ENCODE data around the gene ASRGL1.

ASRGL1 gene

DNA sequence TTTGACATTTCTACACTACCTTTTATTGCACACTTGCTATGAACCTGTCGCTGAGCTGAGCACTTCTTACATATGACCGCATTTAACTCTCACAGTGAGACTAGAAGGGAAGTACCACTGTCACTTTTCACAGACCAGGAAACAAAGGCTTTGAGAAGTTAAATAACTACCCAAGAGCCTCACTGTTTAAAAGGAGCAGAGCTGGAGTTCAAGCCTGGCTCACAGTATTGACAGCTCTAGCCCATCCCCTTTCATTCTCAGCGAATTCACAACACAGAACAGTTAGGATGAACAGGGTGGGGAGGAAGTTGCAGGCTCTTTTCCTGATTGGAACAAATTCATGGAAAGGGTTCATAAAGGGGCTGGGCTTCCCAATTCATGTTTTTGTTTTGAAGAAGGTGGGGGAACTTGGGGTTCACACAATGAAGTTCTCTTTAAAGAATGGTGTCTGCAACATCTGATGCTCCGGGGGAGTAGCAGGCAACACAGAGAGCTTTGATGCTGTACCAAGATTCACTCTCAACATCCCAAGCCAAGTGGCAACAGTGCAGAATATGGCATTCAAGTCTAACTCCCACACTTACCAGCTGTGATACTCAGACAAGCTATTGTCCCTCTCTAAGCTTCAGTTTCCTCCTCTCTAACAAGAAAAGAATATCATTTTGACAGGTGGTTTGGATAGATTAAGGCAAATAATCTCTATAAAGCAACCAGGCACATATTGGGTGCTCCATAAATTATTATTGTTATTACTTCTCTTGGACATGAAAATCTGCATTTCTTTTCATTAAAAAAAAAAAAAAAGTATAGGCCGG is 98.8 kb downstream of the ASRGL1 start:
- no peak for DNase-seq (ENCODE audit: extremely low read depth, low read depth)
- TF ChIP-seq, protein P1, sequence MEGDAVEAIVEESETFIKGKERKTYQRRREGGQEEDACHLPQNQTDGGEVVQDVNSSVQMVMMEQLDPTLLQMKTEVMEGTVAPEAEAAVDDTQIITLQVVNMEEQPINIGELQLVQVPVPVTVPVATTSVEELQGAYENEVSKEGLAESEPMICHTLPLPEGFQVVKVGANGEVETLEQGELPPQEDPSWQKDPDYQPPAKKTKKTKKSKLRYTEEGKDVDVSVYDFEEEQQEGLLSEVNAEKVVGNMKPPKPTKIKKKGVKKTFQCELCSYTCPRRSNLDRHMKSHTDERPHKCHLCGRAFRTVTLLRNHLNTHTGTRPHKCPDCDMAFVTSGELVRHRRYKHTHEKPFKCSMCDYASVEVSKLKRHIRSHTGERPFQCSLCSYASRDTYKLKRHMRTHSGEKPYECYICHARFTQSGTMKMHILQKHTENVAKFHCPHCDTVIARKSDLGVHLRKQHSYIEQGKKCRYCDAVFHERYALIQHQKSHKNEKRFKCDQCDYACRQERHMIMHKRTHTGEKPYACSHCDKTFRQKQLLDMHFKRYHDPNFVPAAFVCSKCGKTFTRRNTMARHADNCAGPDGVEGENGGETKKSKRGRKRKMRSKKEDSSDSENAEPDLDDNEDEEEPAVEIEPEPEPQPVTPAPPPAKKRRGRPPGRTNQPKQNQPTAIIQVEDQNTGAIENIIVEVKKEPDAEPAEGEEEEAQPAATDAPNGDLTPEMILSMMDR (IDR thresholded peaks at IDR 0.05; ENCODE audit: low read depth, low read length): no peak

DNA sequence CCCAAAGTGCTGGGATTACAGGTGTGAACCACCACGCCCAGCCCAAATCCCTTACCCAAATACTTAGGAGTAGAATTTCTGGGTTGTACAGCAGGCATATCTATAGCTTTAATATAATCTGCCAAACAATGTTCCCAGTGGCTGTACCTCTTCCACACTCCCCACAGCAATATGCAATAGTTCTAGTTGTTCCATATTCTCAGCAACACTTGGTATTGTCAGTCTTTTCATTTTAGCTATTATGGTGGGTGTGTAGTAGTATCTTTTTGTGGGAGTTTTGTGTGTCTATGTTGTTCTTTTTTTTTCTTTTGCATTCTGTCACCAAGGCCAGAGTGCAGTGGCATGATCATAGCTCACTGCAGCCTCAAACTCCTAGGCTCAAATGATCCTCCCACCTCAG is 100.4 kb downstream of the ASRGL1 start:
- TF ChIP-seq, protein P1 (IDR thresholded peaks at IDR 0.05; ENCODE audit: low read depth, low read length): no peak
- DNase-seq (ENCODE audit: extremely low read depth, low read depth): no peak

DNA sequence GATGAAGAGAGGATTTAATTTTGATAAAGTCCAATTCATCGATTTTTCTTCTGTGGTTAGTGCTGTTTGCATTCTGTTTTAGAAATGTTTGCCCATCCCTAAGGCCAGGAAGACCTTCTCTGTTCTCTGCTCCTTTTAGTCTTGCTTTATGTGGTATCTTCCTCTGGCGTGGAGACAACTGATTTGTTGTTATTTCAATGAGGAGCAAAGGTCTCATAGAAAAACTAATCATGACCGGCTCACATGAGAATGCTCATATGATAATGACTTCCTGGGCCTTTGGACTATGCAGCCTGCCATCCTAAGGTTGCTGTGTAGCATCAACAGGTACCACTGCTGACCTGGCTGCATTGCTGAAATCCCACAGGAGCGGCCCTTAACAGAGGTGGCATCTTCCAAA is 101.4 kb downstream of the ASRGL1 start:
- DNase-seq (ENCODE audit: extremely low read depth, low read depth): no peak
- TF ChIP-seq, protein P1 (IDR thresholded peaks at IDR 0.05; ENCODE audit: low read depth, low read length): no peak

DNA sequence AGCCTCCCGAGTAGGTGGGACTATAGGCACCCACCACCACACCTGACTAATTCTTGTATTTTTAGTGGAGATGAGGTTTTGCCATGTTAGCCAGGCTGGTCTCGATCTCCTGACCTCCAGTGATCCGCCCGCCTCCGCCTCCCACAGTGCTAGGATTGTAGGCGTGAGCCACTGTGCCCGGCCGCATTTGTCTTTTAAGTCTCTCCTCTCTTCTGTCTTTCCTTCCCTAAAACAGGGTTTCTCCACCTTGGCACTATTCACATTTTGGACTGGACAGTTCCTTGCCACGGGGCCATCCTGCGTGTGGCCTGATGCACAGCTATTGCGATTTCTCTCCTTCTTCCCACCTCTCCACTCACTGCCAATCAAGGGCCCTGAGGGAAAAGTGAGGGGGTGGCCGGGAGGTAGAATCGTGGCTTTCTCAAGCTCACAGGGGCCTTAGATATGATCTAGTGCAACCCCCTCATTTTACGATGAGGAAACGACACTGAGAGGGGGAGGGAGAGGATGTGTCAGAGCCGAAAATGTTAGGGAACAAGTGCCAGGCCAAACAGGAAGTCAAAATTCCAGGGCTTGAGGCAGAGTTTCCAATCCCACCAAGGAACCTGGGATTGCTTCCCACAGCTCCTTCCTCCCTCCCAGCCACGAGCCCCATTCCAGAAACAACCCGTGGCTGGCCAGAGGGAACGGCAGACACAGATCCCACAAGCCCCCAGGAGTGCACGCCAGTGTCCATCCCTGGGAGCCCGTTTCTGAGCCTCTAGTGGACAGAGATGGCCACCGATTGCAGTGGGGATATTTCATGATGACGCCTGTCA is 102.7 kb downstream of the ASRGL1 start:
- TF ChIP-seq, protein P1 (IDR thresholded peaks at IDR 0.05; ENCODE audit: low read depth, low read length): peak; percentile 5
- DNase-seq (ENCODE audit: extremely low read depth, low read depth): no peak
